HG03095 (cell line): ENCODE data around the gene PARPBP.
"Not testable (repeated sequence)": the region's sequence is repeated elsewhere in the genome, so short reads cannot be mapped to it uniquely, and the experiment has no call there.

Experiments
- ATAC-seq: cut with Tn5 transposase; IDR thresholded peaks from one replicate; pipeline ENCODE4 v1.9.1; 2021; ENCODE audit warnings: moderate library complexity; ENCODE audit not compliant: unreplicated experiment

PARPBP gene

GRCh38 chr12:102119674-102120563, at the start of gene PARPBP, which contains the start of gene NUP37:
Gene PARPBP, plus strand, starts transcription at chr12:102120183. Its CDS starts 3,706 bp downstream, at chr12:102123889.
Gene NUP37, minus strand, starts transcription at chr12:102120114. Its CDS starts 1,596 bp downstream, at chr12:102118518.
- ATAC-seq, result peak; percentile 92

GRCh38 chr12:102072092-102072491, 47.9 kb upstream of the PARPBP start:
- not testable (repeated sequence) for ATAC-seq

- no peak for ATAC-seq
Observed at GRCh38 chr12:102080842-102081241, 39.1 kb upstream of the PARPBP start.

- ATAC-seq, result not testable (repeated sequence)
Observed at GRCh38 chr12:102089228-102089835, 30.7 kb upstream of the PARPBP start.

- no peak for ATAC-seq
Observed at GRCh38 chr12:102093319-102093718, 26.7 kb upstream of the PARPBP start.

- ATAC-seq, result no peak
Observed at GRCh38 chr12:102095677-102096263, 24.2 kb upstream of the PARPBP start.

- no peak for ATAC-seq
Observed at GRCh38 chr12:102096855-102097254, 23.1 kb upstream of the PARPBP start.

- ATAC-seq, result no peak
Observed at GRCh38 chr12:102106905-102107304, 13.1 kb upstream of the PARPBP start.

GRCh38 chr12:102107970-102108369, 12.0 kb upstream of the PARPBP start:
- no peak for ATAC-seq

- no peak for ATAC-seq
Observed at GRCh38 chr12:102110782-102111181, 9.2 kb upstream of the PARPBP start.

GRCh38 chr12:102114212-102114611, 5.8 kb upstream of the PARPBP start:
- ATAC-seq, result no peak

- ATAC-seq, result no peak
Observed at GRCh38 chr12:102116392-102116791, 3.6 kb upstream of the PARPBP start.

- ATAC-seq, result no peak
Observed at GRCh38 chr12:102118874-102119273, 1.1 kb upstream of the PARPBP start.

- no peak for ATAC-seq
Observed at GRCh38 chr12:102120564-102120873, 536 bp downstream of the PARPBP start.

- ATAC-seq, result no peak
Observed at GRCh38 chr12:102120886-102121285, 903 bp downstream of the PARPBP start.

GRCh38 chr12:102121328-102121727, 1.3 kb downstream of the PARPBP start:
- ATAC-seq, result not testable (repeated sequence)

GRCh38 chr12:102130720-102131119, 10.7 kb downstream of the PARPBP start:
- not testable (repeated sequence) for ATAC-seq

GRCh38 chr12:102131442-102131841, 11.5 kb downstream of the PARPBP start:
- not testable (repeated sequence) for ATAC-seq

- ATAC-seq, result not testable (repeated sequence)
Observed at GRCh38 chr12:102137619-102138018, 17.6 kb downstream of the PARPBP start.

GRCh38 chr12:102142866-102143373, 22.9 kb downstream of the PARPBP start:
- not testable (repeated sequence) for ATAC-seq

- ATAC-seq, result no peak
Observed at GRCh38 chr12:102144221-102144620, 24.2 kb downstream of the PARPBP start.
